GM19463 (cell line): Measurements from ENCODE around the gene FN1.
"Not testable (repeated sequence)": the region's sequence is repeated elsewhere in the genome, so short reads cannot be mapped to it uniquely, and the experiment has no call there.

ENCODE experiments used
- ATAC-seq: cut with Tn5 transposase; IDR thresholded peaks from one replicate; pipeline ENCODE4 v1.9.1; 2021; ENCODE audit warnings: mild to moderate bottlenecking, moderate library complexity; ENCODE audit not compliant: unreplicated experiment

FN1 gene

DNA sequence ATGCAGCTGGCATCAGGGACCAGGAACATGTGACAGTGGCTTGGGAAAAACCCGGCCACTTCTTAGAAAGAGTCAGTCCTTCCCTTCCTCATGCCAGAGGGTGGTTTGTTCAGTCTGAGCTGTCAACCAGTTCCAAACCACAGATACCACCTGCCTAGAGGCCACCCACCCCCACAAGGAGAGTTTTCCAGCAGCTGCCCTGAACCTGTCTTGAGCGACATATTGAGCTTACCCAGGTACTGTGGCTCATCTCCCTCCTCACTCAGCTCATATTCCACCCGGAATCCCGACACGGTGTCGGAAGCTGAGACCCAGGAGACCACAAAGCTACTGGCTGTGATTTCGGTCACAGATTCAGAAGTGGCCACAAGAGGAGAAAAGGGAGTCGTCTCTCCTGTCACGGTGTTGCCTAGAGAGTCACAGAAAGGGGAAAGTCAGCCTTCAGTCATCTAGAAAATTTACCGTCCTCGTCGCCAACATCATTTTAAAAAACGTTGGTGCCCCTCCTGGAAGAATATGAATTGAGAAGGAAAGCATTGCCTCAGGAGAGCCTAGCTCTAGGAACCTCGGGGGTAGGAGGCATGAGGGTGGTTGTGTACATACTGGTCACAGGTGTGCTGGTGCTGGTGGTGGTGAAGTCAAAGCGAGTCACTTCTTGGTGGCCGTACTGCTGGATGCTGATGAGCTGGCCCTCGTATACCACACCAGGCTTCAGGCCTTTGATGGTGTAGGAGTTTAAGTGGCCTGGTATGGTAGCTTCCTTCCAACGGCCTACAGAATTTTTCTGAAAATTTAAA lies 26.3 kb downstream of the FN1 start:
- ATAC-seq = no peak

DNA sequence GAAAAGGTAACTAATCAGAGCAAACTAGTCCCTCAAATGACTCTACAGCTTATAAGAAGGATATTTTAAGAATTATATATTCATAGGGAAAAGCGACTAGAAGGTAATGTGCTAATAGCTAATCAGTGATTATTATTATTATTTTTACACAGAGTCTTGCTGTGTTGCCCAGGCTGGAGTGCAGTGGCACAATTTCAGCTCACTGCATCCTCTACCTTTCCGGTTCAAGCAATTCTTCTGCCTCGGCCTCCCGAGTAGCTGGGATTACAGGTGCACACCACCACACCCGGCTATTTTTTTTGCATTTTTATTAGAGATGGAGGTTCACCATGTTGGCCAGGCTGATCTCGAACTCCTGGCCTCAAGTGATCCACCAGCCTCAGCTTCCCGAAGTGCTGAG lies 27.4 kb downstream of the FN1 start:
- ATAC-seq = not testable (repeated sequence)

GRCh38 chr2:215407590-215408264 lies 28.1 kb downstream of the FN1 start:
- ATAC-seq = no peak

GRCh38 chr2:215407061-215407460 lies 28.8 kb downstream of the FN1 start:
- no peak for ATAC-seq

DNA sequence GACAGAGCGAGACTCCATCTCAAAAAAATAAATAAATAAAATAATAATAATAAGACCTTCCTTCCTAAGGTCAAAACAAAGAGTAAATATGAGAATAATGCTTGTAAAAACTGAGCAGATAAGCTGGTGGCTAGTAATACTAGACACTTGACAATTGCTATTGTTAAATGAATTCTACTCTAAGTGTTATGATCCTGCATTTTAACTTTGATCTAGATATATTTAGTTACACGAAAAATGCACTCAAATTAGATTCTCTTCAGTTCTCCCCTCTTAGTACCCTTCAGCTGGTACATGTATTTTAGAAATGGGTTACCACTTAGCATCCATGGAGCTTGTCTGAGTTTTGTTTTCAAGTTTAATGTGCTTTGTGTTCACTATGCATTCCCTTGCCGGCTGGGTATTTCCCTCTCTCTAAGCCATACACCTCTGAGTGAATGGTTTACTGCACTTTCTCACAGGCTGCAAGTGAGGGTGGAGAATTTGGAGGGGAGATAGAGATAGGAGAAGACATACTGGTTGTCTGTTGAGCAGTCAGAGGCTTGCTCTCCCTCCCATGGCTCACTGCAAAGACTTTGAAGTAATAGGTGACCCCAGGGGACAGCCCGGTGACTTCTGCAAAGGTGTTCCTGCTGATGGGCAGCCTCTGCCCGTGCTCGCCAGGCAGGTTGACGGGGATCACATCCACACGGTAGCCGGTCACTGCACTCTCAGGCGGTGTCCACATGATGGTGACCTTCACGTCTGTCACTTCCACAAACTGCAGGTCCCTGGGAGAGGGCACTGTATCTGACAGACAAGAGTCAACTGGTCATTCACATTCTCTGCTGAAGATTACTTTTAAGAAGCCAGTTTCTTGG lies 29.9 kb downstream of the FN1 start:
- ATAC-seq = no peak

DNA sequence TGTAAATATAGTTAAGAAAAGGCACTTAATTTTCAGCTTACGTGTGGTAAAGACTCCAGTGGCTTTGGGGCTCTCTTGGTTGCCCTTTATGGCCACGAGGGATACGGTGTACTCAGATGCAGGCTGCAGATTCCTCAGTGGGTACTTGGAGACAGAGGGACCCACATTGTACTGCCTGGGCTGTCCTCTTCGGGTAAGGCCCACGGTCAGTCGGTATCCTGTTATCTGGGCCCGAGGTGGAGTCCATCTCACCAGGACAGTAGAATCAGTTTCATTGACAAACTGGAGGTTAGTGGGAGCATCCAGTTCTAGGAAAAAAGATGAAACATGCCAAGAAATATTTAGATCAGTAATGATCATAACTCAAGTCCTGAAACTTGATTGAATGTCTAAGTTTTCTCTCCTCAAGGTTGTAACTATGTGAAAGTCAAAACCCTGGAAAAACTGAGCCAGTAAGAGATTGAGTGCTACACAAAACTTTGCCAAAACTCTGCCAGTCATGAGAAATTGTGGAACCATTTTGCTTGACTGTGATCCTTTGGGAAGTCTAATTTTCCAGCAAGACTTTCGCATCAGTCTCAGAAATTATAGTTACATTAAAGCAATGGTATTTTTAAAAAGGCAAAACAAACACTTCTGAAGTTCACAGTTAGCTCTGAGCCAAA lies 31.4 kb downstream of the FN1 start:
- ATAC-seq = no peak

DNA sequence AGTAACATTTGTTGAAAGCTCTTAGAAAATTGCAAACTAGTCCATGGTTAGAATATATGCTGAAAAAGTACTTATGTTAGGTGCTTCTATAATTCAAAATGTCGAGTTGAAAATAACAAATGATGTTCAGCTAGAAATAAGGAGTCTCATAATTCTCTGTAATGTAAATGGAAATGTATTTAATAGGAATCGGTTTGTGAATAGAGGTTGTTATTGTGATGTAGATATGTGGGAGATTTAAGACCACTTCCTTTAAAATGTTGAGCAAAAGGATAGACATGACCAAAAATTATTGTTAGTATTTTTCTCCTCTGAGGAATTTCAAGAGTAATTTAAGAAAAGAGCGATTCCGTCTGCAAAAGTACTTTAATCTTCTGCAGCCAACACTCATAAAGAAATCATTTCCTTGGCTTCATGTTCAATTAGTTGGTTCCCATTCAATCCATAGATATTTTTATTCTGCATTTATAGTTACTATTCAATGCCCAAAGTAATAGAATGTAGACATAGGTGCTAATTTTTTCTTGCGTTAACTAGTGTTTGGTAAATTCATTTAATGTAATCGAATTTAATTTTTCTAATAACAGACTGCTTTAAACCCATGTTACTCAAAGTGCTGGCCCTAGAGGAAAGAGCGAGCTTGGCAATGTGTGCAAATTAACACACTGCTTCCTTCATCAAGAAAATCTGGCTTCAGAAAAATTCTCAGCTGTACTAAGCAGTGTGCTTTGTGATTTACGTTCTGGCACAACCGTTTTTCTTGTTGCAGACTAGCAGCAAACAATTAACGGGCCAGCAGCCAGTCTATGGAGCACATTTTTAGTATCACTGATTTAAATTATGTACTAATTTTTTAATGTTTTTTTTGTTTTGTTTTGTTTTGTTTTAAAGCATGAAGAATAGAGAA lies 32.2 kb downstream of the FN1 start:
- no peak for ATAC-seq

- ATAC-seq = no peak
Measured at GRCh38 chr2:215401896-215402379, 33.9 kb downstream of the FN1 start.

GRCh38 chr2:215399067-215399716 lies 36.7 kb downstream of the FN1 start:
- no peak for ATAC-seq

DNA sequence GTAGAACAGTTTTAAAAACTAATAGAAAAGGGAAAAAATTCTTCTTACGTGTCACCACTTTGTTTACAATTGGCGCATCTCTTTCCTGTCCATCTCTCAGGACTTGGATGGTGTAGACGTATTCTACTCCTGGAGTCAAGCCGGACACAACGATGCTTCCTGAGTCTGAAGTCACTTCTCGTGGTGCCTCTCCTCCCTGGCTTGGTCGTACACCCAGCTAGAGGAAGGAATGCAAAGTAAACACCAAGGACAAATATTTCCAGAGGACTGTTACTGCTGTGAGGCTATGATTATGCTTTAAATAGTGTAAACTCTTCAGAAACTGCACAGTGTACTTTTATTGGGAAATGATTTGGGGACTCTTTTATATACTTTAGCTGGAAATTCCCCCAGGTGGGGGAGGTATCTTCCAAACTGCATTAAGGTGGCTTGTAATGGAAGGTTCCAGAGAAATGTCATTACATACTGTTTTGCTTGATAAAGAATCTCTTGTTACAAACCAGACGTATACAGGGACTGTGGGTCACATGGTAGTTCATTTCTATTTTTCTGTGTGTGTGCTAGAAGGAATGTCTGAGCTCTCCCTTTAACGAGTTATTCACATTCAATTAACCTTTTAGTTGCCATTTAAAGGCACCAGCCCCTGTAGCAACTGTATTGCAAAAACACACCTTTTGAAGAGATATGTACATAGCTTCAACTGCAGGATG lies 38.1 kb downstream of the FN1 start:
- no peak for ATAC-seq

DNA sequence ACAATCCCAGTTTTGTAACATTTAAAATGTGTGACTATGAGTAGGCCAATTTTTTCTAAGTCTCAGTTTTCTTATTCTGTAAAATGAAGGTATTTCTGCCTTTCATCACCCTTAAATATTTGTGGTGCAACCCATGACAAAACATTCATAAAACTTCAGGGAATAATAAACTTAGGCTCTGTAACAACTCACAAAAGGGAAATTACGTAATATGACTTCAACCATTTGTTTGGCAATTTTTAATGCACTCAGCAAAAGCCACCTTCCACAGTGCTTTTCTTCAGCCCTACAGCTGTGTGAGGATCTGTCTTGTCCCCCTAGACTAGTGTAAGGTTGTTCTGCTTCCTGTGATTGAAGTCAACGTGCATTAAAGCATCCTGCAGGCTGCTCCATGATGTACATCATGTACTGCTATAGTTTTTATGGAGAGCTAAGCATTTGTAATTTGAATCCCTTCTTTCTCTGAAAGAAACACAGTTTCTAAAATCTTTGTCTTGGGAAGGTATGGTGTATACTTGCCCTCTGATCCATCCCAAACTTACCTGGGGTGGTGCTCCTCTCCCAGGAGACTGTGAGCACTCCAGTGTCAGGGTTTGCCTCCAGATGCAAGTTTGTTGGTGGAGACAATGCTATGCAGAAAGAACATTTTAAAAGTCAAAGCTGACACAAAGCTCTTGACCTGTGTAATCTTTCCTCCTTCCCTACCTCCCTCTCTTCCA lies 39.1 kb downstream of the FN1 start:
- no peak for ATAC-seq

- no peak for ATAC-seq
Measured at GRCh38 chr2:215395687-215396460, 40.0 kb downstream of the FN1 start.

DNA sequence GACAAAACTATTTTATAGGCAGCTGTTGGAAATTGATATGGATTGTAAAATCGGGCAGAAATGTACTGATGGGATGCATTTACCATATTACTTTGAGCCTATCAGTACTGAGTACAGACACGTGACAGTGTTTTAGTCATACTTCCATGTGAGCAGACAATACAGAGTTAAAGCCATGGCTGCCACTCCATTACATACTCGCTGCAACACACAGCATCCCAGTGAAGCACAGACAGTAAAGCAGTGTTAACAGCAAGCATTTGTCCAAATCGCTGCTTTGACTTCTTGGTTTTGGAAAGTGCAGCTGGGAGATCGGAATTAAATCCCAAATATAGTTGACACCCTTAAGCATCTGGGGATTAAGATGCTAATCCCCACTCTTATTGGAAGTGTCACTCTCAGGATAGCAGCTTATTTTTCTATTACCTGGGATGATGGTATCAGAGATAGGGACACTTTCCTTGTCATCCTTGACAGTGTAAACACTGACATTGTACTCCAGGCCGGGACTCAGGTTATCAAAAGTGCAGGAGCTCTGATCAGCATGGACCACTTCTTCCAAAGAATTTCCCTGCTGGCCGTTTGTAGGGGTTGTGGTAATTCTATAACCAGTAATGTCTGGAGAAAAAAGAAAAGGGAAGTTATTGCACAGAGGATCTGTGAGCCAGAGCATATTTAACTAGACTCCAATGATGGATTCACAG lies 41.6 kb downstream of the FN1 start:
- ATAC-seq = no peak

DNA sequence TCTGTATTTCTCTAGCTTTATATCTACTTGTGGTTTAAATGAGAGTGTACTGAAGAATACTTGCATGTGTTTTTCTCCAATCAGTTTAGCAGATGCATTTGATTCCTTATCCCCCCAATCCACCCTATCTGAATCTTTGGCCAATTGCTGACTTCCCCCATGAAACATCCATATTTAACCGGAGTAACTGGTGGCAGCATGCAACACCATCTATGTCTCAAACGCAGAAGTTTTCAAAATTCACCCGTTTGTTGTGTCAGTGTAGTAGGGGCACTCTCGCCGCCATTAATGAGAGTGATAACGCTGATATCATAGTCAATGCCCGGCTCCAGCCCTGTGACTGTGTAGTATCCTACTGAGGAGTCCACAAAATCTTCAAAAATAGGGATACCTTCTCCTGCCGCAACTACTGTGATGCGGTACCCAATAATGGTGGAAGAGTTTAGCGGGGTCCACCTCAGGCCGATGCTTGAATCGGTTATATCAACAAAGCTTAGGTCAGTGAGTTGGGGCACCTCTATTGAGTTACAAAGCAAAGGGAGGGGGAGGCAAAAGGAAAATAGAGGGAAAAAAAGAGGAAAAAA lies 43.1 kb downstream of the FN1 start:
- no peak for ATAC-seq

DNA sequence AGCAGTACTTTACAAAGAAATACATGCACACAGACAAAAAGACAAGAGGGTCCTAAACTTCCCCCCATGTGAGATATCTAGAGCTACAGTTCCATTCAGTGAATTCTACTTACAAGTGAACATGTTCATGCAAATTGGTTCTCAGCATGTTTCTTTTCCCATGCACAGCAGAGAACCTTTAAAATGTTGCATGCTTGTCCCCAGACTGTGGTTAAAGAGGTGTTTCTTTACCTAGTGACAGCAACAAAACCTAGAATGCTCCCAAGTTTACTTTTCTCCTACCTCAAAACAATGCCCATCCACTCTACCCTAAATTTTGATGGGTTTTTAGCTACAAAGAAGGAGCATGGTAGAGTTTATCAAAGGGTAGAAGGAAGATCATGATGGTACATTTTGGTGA lies 43.7 kb downstream of the FN1 start:
- ATAC-seq = no peak

DNA sequence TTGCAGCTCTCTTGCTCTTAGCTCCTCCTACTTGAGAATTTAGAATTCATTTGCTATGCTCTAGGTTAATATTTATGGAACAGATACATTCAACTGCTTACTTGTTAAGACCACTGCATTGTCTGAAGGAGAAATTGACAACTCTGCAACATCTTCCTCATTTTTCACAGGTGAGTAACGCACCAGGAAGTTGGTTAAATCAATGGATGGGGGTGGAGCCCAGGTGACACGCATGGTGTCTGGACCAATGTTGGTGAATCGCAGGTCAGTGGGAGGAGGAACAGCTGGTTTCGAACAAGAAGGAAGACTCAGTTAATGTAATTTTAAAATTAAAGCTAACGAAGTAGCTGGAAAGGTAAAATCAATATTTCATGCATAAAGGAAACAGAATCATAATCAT lies 44.3 kb downstream of the FN1 start:
- no peak for ATAC-seq
